PC-3 (cell line): ENCODE results near the gene GATA3.

Experiments
- EZH2 ChIP-seq: fragments of 300-600 bp; sonication (generic); IDR thresholded peaks from one replicate; pipeline ENCODE4 v1.6.1; 2017; ENCODE audit warnings: antibody characterized with exemption, mild to moderate bottlenecking, low read length; ENCODE audit not compliant: unreplicated experiment
- TF ChIP-seq, protein P1 (sequence below): fragments of 300-600 bp; sonication (generic); conservative IDR thresholded peaks from 2 replicates; pipeline ENCODE4 v1.5.1; 2017; ENCODE audit warnings: antibody characterized with exemption, low read depth, mild to moderate bottlenecking, low read length

DNA sequence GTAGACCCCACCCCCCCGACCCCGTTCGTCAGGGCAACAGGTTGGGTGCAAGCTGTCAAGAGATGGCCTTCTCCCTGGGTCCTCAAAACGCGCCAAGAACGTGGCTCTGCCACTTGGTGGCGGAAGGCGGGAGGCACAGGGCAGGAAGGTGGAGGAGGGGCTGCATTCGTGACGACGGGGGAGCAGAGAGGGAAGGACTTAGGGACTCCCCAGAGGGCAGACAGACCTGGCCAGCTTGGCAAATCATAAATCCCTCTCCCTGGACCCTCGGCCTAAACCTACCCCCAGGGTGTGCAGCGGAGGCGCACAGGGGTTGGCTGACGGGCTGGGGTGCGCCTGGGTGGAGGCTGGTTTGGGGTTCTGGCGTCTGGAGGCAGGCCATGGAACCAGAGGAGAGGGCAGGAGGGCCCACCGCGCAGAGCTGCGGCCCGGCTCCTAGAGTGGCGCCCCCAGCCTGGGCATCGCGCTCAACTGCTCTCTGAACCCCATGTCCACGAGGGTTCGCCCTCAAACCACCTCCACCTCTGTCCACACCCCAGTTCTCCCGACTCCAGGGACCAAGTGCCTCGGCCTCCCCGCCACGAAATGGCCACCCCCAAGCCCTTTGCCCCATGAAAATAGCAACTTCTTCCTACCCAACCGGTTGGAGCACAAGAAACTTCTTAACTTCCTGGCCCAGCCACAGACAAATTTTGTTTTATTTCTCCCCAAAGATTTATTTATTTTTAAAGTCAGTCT, 10.8 kb upstream of the GATA3 start:
- TF ChIP-seq, protein P1, sequence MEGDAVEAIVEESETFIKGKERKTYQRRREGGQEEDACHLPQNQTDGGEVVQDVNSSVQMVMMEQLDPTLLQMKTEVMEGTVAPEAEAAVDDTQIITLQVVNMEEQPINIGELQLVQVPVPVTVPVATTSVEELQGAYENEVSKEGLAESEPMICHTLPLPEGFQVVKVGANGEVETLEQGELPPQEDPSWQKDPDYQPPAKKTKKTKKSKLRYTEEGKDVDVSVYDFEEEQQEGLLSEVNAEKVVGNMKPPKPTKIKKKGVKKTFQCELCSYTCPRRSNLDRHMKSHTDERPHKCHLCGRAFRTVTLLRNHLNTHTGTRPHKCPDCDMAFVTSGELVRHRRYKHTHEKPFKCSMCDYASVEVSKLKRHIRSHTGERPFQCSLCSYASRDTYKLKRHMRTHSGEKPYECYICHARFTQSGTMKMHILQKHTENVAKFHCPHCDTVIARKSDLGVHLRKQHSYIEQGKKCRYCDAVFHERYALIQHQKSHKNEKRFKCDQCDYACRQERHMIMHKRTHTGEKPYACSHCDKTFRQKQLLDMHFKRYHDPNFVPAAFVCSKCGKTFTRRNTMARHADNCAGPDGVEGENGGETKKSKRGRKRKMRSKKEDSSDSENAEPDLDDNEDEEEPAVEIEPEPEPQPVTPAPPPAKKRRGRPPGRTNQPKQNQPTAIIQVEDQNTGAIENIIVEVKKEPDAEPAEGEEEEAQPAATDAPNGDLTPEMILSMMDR, result no peak
- no peak for TF ChIP-seq EZH2
